Fibroblast of skin of abdomen (primary cell): ENCODE results near the gene EXD3.
"Not testable (repeated sequence)": the region's sequence is repeated elsewhere in the genome, so short reads cannot be mapped to it uniquely, and the experiment has no call there.

Experiments
- DNase-seq: peaks from one replicate; pipeline ENCODE4 v3.0.0-alpha.2; 2013

Gene EXD3

DNA sequence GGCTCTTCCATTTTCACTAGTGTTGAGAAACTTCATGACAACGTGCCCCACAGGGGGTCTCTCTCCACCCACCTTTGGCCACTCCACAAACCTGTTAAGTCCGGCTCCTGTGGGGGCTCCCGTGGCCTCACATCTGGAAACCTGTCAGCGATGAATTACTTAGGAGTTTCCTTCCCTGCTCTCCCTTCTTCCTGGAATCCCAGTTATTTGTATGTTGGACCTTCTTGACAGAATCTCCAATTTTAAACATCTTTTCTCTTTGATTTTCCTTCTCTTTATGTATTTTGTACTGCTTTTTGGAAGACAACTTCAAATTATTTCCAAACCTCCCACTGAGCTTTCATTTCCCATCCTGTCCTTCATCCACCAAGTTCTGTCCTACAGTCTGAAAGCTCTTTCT is 65.8 kb downstream of the EXD3 start:
- no peak for DNase-seq

DNA sequence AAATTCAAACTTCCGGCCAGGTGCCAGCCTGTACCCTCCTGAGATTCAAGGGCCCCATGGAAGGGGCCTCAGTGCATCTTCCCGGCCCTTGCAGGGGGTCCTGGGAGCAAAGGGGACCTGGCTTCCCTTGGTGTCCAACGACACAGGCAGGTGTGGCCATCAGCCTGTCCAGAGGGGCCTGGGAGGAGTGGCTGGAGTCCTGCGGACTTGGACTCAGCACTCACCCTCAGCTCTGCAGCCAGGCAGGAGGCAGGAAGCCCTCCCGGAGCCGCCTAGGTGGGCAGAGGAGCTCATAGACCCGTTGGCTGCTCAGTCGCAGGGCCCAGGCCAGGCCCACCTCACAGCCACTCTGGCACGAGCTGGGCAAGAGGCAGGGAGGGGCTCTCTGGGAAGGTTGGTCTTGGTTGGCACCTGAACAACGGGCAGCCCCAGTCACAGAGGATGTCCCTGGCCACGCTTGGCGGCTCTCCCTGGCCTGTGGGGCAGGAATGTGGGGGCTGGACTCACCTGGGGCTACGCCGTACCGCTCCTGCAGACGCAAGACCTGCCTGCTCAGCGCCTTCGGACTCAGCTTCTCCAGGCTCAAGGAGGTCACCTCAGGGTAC is 67.1 kb downstream of the EXD3 start:
- no peak for DNase-seq

DNA sequence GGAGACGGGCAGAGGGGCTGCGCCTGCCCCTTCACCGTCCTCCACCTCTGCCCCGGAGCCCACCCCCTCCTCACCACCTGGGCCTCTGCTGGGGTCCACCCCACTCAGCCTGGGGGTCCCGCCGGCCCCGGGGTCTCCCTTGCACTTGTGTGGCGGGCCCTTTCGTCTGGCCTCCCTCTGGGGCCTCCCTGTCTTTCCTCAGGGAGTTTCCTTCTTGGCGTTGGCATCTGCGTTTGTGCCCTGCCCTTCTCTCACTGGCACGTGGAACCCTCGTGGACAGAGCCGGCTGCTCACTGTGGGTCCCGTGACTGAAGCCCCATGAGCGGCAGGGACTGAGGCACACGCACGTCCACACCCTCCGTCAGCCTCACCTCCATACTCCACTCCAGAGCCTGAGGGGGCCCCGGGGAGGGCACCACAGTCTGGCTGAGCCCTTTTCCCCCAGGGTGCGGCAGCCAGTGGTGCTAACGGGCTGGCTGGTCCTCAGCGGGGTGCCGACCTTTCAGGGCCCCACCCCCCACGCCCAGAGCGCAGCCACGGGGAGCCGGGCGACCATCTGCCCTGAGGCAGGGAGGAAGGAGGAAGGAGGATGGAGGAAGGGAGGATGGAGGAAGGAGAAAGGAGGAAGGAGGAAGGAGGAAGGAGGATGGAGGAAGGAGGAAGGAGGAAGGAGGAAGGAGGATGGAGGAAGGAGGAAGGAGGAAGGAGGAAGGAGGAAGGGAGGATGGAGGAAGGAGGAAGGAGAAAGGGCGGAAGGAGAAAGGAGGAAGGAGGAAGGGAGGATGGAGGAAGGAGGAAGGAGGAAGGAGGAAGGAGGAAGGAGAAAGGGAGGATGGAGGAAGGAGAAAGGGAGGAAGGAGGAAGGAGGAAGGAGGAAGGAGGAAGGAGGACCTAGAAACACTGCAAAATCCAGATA is 67.9 kb downstream of the EXD3 start:
- no peak for DNase-seq

DNA sequence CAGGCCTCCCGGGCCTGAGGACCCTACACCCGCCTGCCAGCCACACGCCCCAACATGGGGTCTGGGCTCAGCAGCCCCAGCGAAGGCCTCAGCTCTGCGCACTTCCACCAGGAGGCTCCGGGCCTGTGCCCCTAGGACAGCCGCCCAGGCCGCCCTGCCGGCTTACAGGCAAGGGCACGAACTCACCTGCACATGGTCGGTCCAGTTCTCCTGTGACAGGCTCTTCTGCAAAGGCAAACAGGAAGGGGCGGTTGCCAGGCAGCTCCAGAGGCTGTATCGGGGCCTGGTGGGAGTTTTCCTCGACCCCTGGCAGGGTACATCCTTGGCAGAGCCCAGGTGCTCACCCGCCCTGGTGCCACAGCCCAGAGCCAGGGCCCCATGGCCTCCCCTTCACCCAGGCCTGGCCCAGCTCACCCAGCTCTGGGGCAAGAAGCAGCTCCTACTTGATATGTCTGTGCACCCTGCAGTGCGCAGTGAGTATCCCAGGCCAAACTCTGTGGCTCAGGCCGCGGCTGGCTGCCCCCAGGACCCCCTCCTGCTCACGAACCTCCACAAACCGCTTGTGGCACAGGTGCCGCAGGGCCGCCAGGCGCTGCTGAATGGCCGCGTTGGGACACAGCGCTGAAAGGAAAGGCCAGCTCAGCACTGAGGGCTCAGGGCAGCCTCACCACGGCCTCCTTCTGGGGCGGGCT is 68.7 kb downstream of the EXD3 start:
- no peak for DNase-seq

DNA sequence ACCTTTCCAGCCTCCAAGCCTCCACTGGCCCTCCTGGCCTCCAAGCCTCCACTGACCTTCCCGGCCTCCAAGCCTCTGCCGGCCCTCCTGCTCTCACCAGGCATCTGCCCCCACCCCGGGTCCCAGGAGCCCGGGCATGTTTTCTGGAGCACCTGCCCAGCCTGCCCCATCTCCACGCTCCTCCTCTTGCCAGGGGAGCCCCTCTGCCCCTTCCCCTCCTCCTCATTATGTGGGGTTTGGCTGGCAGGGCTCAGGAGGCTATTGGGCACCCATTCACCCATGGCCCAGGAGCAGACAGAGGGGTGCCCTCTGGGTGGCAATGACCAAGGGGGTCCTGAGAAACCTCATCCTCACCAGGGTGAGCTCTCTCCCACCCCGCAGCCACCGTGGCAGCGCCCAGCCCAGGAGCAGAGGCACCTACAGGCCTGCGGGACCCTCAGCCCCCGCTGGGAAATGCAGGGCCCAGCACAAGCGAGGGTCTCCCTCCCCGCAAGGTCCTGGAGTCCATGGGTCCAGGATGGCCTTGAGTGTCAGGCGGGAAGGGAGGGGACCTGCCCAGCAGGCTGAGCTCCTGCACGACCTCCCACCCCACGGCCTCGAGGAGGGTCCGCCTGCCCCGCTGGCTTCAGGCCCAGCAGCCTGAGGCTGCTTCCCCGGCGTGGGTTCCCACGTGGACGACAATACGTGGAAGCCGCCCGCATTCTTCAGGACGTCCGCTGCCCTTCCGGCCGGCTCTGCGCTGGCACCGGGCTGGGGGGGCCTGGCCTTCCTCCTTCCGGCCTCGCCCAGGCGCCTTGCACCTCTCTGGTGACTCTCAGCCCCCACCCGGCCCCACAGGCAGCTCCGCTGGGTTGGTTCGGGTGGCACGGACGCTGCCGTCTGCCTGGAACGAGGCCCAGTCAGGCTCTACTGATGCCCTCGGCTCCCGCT is 69.5 kb downstream of the EXD3 start:
- no peak for DNase-seq

DNA sequence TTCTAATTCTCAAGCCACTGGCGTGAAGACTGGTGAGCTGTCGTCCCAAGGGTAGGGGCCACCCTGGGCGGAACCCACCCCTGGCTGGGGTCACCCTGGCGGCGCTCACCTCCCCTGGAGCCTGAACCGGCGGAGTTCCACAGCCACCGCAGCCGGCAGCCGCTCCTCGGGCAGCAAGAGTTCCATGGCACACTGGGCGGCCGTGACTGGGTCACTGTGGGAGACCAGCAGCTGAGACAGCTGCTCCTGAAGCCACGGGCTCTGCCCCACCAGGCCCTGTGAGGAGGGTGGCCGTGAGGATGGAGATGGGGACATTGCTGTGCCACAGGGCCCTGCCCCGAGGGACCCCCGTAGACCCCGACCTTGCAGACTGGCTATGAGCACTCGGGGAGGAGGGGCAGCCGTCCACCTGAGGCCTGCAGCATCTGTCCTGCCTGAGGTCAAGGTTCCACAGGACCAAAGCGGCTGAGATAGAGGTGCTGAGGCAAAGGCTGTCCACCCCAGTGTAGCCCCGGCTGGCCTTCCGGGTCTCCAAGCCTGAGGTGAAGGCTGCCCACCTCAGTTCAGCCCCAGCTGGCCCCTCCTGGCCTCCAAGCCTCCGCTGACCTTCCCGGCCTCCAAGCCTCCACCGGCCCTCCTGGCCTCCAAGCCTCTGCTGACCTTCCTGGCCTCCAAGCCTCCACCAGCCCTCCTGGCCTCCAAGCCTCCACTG is 70.3 kb downstream of the EXD3 start:
- DNase-seq, result no peak

DNA sequence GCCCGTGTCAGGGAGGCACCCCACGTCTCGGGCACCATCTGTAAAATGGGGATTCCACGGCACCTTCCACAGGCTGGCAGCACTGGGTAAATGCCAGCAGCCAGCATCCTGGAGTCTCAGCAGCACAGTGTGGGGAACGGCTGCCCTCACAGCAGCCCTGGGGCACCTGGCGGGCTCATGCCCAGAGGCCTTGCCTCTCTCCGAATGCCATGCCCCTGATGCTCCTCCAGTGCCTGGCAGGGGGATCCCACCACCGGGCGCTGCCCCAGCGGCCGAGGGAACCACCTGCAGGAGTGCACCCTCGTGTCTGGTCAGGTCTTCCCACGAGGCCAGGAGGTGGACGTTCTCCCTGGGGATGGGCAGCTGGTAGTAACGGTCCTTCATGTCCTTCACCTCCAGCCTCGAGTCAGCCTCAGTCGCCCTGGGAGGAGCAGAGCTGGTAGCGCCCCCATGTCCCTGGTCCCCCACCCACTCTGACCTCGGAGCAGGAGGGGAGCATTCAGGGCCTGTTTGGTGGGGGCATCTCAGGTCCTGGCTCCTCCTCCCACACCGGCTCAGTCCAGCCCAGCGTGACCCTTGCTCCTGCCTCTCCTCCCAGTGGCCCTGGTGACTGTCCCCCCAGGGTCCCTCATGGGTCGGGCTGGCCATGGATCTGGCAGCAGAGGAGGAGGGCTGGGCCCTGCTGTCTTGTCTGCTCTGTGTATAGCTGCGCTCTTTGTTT is 71.0 kb downstream of the EXD3 start:
- no peak for DNase-seq

DNA sequence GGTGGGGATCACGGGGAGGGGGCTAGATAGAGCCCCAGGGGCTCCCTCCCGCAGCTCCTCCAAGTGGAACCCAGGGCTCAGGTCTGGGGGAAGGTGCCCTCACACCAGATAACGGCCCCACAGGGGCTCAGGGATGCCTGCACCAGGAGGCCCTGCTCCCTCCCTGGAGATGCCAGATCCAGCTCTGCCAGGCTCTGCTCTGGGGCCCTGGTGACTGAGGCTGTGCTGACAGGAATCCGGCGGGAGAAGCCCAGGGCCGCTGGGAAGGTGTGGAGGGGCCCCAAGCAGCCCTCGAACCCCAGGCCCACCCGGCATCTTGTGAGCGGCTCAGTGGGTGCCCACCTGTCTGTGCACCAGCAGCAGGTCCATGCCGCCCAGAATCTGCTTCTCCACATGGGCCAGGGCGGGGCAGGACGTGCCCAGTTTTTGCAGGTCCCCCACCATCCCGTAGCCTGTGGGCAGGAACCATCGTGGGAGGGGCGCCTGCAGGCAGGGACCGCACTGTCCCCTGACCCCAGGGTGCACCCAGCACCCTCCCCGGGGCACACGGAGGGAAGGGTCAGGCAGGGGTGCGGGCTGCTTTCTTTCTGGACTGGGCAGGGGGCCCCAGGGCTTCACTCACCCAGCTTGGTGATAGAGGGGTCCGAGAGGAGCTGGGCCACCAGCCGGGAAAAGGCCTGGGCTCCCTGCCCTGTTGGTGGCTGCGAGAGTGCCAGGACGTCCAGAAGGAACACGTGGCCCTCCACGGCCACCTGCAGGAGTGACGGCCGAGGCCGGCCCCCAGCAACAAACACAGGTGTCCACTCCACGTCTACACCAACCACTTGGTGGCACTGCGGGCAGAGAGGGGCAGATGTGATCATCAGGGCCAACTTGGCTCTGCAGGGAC is 72.0 kb downstream of the EXD3 start:
- no peak for DNase-seq

DNA sequence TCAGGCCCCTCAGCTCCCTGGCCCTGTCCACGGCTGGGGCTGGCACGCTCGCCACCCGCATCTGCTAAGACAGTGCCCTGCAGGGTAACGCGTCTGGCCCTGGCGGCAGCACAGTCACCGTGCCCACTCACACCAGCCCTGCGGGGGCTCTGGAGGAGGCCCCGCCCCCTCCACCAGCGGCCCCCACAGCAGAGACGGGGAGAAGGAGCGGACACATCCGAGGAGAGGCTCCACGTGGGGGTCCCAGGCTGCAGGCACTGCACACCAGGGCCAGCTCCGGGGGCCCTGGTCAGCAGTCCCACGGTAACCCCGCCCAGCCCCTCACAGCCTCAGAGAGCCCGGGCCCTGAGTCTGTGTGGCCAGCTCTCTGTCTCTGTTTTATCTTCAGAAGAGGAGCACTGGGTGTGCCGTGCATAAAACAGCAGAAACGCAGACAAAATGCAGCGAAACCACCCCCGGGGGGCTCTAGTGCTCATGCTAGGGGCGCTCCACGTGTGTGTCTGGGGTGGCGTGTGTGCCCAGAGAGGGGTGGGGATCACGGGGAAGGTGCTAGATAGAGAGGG is 73.4 kb downstream of the EXD3 start:
- DNase-seq, result no peak

DNA sequence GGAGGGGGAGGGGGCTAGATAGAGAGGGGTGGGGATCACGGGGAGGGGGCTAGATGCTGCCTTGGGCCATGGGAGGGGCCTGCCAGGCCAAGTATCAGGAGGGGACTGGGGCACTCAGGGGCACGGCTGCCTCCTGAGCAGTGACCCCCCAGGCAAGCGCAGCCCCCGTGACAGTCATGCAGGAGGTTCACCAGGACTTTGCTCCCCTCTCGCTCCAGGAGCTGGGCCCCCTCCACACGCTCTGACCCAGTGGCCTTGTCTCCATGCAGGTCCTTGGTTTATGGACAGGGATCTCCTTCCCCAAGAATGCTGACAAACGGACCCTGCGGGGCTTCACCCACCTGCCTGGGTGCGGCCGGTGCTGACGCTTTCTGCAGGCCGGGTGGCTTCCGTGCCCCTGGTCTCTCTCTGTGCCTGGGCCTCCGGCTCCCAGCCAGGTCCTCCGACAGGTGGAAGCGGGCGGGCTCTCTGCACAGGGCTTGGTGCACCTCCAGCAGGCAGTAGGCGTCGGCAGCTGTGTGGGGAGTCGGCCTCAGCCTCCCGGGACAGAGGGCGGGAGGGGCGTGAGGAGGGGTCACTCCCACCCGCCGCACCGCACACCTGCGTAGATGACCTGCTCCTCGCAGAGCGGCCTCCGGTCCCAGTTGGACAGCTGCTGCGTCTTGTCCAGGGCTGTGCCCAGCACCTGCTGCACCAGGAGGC is 74.0 kb downstream of the EXD3 start:
- no peak for DNase-seq

DNA sequence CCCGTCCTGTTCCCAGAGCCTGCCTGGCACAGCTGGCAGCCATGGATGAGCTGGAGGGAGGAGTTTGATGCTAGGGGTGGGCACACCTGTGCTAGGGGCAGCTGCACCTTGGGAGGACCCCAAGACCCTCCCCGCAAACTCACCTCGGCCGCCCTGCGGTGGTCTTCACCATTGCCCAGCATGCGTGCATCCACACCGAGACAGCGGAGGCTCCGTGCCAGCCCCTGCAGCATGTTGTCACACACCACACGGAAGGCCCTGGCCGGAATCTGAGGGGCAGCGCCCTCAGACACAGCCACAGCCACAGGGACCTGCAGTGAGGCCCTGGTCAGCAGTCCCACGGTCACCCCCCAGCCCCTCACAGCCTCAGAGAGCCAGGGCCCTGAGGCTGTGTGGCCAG is 75.0 kb downstream of the EXD3 start:
- no peak for DNase-seq

DNA sequence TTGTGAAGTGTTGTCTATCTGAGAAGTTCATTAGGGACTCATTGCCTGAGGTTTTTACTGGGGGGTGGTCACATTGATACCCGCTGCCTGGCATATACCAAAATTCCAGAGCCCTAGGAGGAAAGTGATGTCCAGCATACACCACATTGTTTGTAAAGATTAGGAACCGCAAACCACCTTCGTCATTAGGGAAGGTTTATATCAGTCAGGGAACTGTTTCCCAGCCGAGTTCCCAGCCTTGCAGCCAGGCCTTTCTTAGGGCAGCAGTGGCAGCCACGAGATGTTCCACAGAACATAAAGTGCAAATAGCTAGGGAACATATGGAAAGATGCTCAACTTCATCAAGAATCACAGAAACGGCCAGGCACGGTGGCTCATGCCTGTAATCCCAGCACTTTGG is 80.5 kb downstream of the EXD3 start:
- no peak for DNase-seq

DNA sequence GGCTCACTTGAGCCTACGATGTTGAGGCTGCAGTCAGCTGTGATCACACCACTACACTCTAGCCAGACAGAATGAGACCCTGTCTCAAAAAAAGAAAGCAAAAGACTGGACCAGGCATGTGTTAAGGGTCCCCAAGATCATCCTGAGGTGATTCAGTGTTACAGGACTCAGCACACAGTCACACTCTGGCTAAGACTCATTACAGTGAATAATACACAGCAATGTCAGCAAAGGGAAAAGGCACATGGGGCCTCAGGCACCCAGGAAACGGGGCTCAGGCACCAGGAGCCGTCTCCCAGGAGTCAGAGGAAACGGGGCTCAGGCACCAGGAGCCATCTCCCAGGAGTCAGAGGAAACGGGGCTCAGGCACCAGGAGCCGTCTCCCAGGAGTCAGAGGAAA is 81.7 kb downstream of the EXD3 start:
- no peak for DNase-seq

DNA sequence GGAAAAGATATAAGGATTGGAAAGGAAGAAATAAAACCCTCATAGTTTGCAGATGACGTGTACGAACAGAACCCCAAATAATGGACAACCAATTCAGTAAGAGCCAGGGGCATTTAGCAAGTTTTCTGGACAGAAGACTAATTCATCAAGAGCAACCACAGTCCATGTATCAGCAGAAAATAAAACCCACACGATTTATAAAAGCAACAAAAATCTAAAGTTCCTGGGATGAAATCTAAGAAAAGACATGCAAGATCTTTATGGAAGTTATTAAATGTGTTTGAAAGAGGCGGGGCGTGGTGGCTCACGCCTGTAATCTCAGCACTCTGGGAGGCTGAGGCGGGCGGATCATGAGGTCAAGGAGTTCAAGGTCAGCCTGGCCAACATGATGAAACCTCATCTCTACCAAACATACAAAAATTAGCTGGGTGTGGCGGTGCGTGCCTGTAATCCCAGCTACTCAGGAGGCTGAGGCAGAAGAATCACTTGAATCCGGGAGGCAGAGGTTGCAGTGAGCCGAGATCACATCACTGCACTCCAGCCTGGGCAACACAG is 83.0 kb downstream of the EXD3 start:
- not testable (repeated sequence) for DNase-seq

DNA sequence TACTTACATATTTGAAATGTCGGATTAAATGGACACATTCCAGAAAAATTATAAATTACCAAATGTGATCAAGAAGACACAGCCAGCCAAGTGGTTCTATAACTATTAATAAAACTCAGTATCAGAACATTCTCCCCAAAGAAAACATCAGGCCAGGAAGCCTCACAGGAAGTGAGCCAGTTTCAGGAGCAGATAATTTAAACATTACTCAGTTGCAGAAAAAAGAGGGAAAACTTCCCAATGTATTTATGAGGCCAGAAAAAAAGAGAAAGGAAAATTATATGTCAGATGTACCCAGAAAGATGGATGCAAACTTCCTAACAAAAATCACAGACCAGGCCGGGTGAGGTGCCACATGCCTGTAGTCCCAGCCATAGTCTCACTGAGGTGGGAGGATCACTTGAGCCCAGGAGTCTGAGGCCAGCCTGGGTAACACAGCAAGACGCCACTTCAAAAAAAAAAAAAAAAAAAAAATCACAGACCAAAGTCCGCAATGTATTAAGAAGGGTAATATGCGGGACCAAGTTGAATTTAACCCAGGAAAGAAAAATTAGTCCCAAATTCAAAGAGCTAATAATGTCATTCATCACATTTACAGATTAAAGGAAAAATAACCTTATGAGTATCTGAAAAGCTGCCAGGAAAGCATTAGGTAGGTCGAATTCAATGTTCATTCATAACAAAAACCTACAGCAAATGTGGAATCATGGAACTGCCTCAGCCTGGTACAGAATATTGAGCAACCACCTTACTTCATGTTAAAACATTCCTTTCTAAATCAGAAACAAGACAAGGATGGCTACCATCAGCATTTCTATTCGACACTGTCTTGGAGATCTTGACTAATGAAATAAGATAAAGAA is 83.7 kb downstream of the EXD3 start:
- no peak for DNase-seq

DNA sequence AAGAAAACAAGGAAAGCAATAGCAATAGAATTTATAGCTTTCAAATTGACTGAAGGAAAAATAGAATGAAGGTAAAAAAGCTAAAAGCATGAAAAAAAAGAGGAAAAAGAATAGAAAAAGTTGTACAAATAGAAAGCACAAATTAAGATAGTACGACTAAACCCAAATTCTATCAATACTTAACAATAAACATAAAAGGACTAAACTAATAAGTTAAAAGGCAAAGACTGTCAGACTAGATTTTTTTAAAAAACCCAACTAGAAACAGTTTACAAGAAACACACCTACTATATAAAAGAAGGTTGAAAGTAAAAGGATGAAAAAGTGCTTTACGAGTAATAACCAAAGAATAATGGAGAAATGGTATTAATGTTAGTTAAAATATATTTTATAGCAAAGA is 86.2 kb downstream of the EXD3 start:
- DNase-seq, result no peak

DNA sequence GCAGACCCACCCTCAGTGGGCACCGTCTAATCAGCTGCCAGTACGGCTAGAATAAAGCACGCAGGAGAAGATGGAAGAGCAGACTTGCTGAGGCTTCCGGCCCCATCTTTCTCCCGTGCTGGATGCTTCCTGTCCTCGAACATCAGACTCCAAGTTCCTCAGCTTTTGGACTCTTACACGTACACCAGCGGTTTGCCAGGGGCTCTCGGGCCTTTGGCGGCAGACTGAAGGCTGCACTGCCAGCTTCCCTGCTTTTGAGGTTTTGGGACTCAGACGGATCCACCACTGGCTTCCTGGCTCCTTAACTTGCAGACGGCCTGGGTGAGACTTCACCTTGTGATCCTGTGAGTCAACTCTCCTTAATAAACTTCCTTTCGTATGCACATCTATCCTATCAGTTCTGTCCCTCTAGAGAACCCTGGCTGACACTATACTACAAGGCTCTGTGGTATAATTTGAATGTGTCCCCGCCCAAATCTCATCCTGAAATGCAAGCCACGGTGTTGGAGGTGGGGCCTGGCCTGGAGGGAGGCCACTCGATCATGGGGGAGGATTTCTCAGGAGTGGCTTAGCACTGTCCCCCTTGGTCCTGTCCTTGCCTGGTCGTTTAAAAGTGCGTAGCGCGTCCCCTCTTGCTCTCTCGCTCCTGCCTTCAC is 89.8 kb downstream of the EXD3 start:
- DNase-seq, result no peak
